HK-2 (cell line): ENCODE measurements around the gene KCNJ18.
"Not testable (repeated sequence)": the region's sequence is repeated elsewhere in the genome, so short reads cannot be mapped to it uniquely, and the experiment has no call there.

Experiments
- DNase-seq: peaks from one replicate; pipeline ENCODE4 v3.0.0-alpha.2; 2018; ENCODE audit not compliant: unreplicated experiment

Gene KCNJ18

DNA sequence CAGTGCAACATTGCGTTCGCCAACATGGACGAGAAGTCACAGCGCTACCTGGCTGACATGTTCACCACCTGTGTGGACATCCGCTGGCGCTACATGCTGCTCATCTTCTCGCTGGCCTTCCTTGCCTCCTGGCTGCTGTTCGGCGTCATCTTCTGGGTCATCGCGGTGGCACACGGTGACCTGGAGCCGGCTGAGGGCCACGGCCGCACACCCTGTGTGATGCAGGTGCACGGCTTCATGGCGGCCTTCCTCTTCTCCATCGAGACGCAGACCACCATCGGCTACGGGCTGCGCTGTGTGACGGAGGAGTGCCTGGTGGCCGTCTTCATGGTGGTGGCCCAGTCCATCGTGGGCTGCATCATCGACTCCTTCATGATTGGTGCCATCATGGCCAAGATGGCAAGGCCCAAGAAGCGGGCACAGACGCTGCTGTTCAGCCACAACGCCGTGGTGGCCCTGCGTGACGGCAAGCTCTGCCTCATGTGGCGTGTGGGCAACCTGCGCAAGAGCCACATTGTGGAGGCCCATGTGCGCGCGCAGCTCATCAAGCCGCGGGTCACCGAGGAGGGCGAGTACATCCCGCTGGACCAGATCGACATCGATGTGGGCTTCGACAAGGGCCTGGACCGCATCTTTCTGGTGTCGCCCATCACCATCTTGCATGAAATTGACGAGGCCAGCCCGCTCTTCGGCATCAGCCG, 10.8 kb downstream of the KCNJ18 start:
- not testable (repeated sequence) for DNase-seq

DNA sequence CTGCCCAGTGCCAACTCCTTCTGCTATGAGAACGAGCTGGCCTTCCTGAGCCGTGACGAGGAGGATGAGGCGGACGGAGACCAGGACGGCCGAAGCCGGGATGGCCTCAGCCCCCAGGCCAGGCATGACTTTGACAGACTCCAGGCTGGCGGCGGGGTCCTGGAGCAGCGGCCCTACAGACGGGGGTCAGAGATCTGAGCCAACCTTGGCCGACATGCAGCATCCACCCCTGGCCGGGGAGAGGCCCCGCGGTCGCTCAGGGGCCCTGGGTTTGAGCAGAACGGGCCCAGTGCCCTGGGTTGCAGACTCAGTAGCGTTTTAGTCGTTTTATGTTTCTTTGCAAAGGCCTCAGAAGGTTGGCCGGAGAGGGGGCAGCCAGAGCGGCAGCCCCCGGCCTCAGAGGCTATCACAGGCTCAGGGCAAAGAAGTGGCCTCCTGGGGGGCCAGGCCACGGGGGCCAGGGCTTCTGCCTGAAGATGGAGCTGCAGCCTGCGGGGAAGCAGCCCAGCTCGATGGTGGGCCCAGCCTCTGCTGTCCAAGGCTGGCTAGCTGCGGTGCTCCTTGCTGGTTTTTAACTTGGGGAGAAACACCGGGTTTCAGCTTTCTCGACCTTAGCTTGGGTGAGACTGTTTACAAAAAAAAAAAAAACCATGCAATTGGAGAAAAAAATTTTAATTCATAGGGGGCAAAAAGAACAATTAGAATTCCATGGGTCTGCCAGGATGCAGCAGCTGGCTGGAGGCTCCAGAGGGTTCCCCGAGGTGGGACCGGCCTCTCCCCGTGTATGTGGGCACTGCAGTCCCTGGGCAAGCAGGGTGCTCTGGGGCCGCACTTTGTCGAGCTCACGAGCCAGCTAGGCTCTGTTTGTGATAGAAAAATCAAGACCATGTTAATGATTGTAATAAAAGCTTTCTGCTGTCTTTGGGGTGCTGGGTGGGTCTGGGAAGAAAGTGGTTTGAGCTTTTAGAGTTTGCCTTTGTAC, 11.9 kb downstream of the KCNJ18 start:
- DNase-seq = not testable (repeated sequence)

DNA sequence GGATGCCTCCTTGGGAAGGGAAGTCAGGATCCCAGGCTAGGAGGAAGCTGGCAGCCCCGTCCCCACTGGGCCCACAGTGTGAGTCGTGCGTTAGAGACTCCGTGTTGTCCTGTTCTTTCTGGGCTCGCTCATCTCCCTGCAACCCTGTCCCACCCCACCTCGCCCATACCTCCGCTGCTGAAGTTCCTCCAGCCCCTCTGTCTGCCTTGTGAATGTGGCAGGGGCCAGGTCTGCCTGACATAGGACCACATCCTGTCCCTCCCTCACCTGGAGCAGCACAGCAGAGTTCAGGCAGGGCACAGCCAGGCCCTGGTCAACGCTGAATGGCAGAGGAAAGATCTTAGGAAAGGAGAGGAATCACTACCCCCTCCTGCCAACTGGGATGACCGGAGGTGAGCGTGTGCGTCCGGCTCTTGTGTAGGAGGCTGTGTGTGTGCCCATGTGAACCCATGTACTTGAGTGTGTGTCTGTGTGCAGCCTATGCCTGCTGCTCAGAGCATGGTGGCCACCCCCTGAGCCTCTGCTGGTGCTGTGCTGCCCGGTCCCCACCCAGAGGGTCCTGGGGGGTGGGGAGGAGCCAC, 12.8 kb downstream of the KCNJ18 start:
- no peak for DNase-seq

DNA sequence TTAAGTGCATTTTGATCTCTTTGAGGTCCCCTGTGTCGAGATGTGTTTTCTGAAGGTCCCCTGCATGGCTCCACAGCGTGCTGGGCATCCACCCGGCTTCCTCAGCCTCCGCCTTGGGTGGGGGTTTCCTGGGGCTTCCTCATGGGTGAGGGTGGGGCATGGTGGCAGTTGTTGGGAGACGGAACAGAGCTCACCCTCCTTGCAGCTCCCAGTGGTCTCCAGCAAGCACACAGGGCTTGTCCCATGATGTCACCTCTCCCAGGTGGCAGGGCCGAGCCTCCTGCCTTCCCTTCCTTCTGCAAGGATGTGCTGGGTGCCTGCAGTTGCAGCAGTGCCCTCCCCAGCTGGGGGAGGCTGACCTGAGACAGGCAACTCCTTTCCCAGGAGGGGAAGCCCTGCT, 13.4 kb downstream of the KCNJ18 start:
- DNase-seq = not testable (repeated sequence)

DNA sequence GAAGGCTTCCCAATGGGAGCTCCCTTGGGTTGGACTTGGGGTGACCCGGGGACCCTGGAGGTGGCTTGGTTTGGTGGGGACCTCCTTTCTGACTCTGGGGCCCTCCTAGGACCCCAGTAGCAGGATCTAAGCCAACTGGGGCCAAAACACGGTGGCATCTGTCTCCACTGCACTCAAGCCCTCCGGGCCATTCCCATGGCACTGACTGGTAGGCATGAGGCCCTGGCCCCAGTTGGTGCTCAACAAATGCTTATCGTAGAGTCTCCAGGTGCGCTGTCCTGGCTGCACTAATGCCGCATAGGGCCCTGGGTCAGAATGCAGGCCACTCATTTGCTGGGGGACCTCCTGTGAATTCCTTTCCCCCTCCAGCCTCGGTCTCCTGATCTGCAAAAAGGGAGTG, 14.2 kb downstream of the KCNJ18 start:
- DNase-seq = not testable (repeated sequence)

DNA sequence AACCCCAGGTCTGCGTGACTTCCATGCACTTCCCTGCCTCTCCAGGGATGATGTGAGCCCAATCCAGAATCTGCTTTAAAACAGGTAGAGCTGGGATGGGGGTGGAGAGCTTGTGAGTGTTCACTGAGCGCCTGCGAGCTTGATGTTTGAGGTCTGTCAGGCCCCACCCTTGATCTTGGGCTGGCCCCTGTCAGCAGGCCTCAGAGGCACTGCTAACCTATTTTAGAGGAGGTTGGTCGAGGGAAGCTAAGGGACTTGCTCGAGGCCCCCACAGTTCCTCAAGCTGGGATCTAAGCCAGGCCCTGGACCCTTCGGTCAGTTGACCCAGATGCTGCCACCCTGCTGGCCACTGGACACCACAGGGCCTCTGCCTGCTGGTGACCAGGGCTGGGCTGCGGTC, 14.8 kb downstream of the KCNJ18 start:
- not testable (repeated sequence) for DNase-seq

DNA sequence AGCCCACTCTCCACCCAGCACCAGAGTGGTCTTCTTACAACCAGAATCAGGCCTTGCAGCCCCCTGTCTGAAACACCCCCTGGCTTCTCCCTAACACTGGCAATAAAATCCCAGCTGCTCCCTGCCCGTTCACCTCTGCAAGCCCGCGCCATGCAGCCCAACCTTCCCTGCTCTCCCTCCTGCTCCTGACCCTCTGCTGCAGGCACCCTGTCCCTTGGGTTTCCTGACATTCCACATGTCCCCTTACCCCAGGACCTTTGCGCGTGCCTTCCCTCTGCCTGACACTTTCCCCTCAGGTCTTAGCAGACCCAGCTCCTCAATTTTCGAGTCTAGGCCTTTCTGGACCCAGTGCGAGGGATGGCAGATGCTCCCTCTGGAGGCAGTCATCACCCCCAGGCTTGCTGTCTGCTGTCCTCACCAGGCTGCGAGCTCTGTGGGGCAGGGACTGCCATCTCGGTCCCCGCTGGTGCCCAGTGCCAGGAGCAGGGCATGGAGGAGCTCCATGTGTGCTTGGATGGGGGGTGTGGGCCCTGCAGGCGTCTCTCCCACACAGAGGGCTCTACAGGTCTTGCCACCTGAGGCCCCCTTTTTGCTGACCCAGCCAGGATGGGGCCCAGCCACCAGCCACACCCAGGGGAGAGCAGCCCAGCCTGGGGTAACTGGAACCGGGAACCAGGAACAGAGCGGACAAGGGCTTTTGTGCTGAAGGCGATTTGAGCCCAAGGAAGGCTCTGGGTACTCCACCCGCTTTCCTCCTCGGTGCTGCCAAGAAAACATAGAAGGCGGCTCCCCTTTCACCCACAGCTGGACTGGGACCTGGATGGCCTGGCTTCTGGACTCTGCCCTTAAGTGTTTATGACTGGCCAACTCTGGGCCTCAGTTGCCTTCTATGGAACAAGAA, 15.6 kb downstream of the KCNJ18 start:
- not testable (repeated sequence) for DNase-seq

DNA sequence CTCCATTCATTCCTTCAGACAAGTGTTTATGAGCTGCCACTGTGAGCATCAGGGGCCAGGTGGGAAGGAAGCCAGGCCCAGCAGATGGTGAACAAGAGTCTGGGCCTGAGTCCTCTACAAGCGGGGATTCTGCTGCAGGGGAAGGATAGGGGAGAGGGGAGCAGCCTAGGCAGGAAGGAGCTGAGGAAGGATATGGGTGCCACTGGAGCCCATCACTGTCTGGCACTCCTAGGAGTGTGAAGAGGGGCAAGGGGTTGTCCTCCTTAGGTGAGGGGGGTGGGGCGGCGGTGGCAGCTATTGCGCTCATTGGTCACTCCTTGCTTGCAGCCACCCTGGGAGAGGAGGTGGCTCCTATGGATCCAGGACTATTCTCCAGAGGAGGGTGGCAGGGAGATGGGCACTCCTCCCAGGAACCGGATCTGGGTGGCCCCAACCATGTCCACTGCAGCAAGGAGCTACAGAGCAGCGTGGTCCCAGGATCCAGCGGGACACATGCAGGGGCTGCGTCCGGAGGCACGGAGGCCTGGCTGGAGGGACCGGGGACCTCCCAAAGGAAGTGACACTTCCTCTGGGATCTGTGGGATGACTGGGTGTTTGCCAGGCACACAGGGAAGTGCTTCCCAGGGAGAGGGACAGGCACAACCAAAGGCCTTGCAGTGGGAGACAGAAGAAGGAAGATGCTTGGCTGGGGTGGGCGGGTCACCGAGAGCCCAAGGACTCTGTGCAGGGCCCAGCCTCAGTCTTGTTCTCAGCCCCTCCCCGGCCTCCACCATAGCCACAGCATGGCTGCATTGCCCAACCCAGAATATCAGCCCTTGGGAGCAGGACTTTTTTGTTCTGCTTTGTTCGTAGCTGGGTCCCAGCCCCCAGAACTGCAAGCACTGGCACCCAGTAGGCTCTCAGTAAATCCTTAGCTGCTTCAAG, 16.6 kb downstream of the KCNJ18 start:
- DNase-seq = not testable (repeated sequence)

DNA sequence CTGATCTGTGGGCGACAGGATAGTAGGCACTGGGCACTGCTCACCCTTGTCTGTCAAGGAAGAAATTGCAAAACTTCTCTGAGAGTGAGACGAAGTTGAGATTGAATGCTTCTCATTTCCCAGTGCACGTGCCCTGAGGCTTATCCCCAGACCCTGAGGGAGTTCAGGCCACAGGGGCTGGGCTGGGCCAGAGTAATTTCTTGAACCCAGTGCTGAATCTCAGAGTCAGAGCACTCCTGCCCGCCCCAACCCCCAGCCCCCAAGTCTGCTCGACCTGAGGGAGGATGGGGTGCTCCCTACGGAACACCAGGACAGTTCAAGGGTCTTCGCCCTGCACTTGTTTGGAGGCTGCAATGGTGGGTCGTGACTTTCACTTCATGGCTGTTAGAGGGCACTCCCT, 17.7 kb downstream of the KCNJ18 start:
- not testable (repeated sequence) for DNase-seq

DNA sequence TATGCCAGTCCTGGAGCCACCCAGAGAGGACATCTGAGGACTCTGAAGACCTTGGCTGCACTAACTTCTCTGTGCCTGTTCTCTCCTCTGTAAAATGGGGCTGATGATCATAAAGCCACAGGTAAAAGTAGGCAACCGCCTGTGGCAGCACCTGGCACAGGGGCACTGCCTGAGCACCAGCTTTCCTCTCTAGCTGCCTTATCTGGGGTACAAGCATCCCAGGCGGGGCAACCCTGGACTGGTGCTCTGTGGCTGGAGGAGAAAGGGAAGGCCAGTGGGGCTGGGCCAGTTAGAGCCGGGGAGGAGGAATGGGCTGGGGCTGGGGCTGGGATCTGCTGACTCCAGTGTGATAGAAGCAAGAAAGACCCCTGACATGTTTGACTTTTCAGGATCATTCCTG, 18.2 kb downstream of the KCNJ18 start:
- not testable (repeated sequence) for DNase-seq

DNA sequence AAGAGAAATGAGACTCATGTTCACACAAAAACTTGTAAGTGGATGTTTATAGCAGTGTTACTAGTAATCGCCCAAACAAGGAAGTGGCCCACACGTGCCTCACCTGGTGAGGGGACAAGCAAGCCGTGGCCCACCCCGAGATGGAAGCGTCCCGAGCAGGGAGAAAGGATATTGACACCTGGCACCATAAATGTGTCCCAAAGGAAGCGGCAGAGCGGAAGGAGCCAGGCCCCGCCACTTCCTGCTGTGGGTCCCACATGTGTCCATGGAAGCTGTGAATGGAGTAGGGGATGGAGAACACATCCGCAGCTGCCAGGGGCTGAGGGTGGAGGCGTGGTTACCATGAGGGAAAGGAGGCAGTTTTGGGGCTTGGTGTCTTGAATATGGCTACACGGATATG, 18.9 kb downstream of the KCNJ18 start:
- DNase-seq = no peak

DNA sequence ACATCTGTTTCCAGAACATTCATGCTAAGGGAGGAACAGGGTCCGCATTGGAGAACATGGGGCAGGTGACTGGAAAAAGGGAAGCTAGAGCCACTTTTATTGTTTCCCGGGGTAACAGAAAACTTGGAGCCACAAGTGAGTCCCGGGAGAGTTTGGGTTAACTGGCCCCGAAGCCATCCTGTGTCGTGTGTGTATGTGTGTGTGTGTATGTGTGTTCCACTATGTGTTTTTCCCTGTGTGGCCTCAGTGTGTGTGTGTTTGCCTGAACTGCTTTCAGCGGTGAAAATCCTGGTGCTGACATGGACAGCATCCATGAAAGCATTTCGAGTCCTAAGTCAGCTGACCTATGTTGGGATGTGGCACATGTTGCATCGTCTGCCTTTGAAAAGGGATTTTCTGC, 20.7 kb downstream of the KCNJ18 start:
- DNase-seq = not testable (repeated sequence)

DNA sequence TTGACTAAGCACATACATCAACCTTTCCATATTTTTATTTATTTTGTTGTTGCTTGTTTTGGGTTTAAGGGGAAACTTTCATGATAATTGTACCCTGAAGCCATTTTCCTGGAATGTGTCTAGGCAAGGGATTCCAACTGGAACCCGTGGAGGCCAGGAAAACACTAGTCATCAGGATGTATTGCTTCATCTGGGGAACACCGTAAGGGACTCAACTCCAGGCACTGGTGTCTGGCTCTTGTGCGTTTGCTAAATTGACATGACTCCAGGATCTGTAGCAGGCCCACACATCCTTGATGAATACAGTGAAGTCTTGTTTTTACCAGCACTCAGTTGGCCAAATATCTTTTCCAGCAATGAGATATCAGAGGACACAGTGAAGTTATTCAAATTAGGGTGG, 21.3 kb downstream of the KCNJ18 start:
- DNase-seq = not testable (repeated sequence)

DNA sequence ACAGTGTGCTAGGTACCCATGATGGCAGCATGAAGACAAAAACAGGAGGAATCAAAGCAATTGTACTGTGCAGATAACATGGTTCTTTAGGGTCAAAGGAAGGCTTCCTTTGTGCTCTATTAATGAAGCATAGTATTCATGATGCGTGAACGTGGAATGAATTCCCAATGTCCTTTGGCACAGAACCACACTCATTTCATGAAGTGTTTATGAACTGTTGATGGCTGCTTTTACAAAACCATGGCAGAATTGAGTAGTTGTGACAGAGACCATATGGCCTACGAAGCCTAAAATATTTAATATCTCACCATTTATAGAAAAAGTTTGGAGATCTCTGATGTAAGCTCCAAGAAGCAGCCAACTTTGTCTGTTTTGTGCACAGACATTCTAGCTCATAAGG, 22.4 kb downstream of the KCNJ18 start:
- not testable (repeated sequence) for DNase-seq

DNA sequence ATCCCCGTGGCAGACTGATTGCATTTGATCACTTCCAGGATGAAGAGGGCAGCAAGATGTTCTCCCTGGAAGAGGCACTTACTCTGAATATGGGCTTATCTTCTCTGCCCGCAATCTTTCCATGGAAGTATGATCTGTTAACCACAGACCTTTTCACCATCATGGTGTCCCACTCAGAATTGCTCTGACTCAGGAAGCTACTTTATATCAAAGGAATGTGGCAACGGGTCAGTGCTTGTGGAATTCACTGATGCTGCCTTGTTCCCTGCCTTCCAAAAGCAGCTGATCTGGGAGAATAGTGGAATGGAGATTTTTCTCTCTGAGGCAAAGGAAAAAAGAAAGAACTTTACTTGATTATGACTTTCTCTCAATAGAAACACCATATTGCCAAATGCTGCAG, 23.6 kb downstream of the KCNJ18 start:
- not testable (repeated sequence) for DNase-seq

DNA sequence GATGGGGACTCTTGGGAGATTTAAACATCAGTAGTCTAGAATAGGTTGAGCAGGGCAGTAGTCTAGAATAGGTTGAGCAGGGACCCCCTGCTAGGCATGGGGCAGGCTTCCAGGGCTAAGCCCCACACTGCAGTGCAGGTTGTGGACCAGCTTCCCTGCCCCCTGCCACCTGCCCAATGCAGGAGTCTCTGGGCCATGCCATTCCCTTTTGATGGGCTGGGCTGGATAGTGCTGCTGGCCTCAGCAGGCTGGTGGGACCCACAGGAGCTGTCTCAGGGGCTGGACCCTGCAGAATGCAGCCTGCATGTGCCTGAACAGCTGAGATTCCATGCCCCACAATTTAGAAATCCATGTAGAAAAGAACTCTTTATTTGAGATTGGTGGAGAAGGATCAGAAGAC, 26.6 kb downstream of the KCNJ18 start:
- DNase-seq = not testable (repeated sequence)

DNA sequence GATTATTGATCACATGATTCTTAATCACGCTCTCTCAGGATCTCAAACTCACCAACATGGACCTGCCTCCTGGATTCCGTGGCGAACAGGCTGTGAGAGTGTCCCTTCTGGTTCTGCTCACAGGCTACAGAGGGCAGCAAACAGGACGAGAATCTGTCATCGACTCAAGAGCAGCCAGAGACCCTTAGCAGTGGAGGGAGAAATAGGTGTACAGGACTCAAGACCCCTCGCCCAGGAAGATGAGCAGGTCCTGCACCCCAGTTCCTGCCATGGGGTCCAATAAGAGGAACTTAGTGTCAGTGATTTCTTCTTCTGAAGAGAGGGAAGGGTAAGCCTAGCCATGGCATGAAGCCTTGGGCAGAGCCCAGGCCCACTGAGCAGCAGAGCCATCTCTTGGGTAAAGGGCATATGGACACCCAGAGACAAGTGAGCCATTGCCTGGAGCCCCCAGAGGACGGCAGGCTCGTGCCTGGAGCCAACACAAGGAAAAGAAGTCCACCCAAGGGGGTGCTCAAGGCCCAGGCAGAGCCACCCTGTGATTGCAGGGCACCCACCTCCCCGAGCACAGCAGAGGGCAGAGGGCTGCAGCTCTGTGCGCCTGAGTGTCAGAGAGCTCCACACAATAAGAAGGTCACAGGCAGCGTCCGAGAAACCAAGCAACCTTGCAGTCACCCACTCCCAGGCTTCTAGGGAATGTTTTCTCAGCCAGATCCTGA, 27.3 kb downstream of the KCNJ18 start:
- not testable (repeated sequence) for DNase-seq

DNA sequence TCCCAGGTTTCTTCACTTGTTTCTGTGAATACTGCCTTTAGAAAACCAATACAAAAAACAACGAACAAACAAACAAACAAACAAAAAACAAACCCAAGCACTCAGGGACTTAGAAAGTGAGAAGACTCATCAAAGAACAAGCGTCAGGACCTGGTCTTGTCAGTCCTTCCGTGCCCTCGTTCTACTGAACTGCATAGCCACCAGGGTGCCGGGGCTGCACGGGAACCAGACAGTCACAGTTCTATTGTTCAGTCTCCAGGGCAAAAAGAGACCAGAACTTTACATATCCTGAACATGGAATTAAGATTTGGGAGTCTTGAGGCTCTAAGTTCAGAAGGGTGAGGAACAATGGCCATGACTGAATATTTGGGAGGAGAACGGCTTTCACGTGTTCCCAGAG, 28.2 kb downstream of the KCNJ18 start:
- DNase-seq = not testable (repeated sequence)

DNA sequence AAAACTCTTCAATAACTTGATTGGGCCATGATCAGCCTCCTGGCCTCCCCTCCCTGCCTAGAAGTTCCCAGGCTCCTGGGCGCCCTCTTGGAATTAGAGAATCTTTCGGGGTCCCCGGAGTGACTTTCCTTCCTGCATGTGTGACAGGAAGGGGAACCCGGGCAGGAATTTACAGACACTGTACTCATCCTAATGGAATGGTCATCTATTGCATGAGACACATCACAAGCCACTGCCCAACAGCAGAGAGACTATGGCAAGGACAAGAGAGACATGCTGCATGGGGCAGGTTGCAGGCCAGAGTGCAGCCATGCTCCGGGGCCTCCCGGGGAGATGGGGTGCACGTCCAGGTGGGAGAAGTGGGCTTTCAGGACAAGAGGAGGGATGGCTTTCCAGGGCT, 29.9 kb downstream of the KCNJ18 start:
- DNase-seq = not testable (repeated sequence)
